ENCODE measurements around the gene B3GNT9. TPM values are rescaled to one million over a fixed set of nuclear protein-coding genes. Genes with fewer than 3 reads are reported as not detected.

The B3GNT9 gene
- total RNA-seq, 1 experiment from 2014 or later = 11.5 TPM

DNA sequence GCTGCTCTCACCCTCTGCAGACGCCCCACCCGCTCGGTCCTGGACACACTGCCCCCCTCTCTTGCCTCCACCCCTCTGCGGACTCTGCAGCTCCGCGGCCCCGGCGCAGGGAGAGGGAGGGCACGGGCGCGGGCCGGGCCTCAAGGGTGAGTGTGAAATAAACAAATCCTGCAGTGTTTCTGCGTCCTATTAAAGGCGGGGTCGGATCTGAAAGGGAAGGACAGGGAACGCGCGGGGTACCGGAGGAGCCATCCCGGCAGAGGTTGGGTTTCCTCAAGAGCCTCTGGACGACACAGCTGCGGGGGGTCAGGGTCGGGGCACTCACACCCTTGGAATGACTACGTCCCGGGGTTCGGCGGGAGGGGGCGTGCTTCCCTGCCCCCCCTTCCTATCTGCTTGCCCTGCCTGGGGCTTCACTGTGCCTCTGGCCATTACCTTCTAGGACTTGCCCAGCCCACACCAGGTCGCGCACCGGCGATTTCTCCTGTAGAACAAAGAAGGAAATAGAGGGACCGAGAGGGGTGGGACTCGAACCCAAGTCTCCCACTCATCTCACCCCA is 13.3 kb upstream of the B3GNT9 start:
- Histone ChIP-seq H3K9me3 (ENCODE audit: control insufficient read depth, insufficient read depth, low read depth, low read length) (no peaks in the 10 kb centered on the region), H3K4me1 (ENCODE audit: control insufficient read depth, insufficient read depth, low read length) (no peaks in the 10 kb centered on the region; the same call in 1 of the 2 replicates), H3K4me3 (ENCODE audit: low read depth in 2 of 2, low read length in 2 of 2) (no peak overlapping the region), H3K36me3 (ENCODE audit: control insufficient read depth, insufficient read depth, low read length) (no peaks in the 10 kb centered on the region), H3K27me3 (ENCODE audit: control insufficient read depth, insufficient read depth, low read length) (no peaks in the 10 kb centered on the region), H3K27ac (ENCODE audit: low read length) (no peak overlapping the region)
- DNase-seq (ENCODE audit: low read depth, low spot score) (no peak), ATAC-seq (no peak)
- intact Hi-C loops (cut with micrococcal nuclease; ENCODE audit: unreplicated experiment) (no loop called here), in situ Hi-C loops (cut with HindIII; ENCODE audit: low pct_unique_long_range_greater_than_20kb, low sequenced_read_pairs) (no loop called here)
- TF ChIP-seq, protein P1, sequence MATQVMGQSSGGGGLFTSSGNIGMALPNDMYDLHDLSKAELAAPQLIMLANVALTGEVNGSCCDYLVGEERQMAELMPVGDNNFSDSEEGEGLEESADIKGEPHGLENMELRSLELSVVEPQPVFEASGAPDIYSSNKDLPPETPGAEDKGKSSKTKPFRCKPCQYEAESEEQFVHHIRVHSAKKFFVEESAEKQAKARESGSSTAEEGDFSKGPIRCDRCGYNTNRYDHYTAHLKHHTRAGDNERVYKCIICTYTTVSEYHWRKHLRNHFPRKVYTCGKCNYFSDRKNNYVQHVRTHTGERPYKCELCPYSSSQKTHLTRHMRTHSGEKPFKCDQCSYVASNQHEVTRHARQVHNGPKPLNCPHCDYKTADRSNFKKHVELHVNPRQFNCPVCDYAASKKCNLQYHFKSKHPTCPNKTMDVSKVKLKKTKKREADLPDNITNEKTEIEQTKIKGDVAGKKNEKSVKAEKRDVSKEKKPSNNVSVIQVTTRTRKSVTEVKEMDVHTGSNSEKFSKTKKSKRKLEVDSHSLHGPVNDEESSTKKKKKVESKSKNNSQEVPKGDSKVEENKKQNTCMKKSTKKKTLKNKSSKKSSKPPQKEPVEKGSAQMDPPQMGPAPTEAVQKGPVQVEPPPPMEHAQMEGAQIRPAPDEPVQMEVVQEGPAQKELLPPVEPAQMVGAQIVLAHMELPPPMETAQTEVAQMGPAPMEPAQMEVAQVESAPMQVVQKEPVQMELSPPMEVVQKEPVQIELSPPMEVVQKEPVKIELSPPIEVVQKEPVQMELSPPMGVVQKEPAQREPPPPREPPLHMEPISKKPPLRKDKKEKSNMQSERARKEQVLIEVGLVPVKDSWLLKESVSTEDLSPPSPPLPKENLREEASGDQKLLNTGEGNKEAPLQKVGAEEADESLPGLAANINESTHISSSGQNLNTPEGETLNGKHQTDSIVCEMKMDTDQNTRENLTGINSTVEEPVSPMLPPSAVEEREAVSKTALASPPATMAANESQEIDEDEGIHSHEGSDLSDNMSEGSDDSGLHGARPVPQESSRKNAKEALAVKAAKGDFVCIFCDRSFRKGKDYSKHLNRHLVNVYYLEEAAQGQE (IDR thresholded peaks at IDR 0.05; ENCODE audit: insufficient read depth in 1 of 2, low read depth in 2 of 2, low read length in 1 of 2) = no peak
- no peak for TF ChIP-seq SIN3A (IDR thresholded peaks at IDR 0.05; ENCODE audit: borderline replicate concordance, insufficient read depth, low read depth, low read length)
- TF ChIP-seq, protein P2, sequence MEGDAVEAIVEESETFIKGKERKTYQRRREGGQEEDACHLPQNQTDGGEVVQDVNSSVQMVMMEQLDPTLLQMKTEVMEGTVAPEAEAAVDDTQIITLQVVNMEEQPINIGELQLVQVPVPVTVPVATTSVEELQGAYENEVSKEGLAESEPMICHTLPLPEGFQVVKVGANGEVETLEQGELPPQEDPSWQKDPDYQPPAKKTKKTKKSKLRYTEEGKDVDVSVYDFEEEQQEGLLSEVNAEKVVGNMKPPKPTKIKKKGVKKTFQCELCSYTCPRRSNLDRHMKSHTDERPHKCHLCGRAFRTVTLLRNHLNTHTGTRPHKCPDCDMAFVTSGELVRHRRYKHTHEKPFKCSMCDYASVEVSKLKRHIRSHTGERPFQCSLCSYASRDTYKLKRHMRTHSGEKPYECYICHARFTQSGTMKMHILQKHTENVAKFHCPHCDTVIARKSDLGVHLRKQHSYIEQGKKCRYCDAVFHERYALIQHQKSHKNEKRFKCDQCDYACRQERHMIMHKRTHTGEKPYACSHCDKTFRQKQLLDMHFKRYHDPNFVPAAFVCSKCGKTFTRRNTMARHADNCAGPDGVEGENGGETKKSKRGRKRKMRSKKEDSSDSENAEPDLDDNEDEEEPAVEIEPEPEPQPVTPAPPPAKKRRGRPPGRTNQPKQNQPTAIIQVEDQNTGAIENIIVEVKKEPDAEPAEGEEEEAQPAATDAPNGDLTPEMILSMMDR (IDR thresholded peaks at IDR 0.05) = no peak
- ChIA-PET CTCF (no interaction called here), POLR2A (no interaction called here)
- no TSS peak for BruUV-seq (replicated peaks)

DNA sequence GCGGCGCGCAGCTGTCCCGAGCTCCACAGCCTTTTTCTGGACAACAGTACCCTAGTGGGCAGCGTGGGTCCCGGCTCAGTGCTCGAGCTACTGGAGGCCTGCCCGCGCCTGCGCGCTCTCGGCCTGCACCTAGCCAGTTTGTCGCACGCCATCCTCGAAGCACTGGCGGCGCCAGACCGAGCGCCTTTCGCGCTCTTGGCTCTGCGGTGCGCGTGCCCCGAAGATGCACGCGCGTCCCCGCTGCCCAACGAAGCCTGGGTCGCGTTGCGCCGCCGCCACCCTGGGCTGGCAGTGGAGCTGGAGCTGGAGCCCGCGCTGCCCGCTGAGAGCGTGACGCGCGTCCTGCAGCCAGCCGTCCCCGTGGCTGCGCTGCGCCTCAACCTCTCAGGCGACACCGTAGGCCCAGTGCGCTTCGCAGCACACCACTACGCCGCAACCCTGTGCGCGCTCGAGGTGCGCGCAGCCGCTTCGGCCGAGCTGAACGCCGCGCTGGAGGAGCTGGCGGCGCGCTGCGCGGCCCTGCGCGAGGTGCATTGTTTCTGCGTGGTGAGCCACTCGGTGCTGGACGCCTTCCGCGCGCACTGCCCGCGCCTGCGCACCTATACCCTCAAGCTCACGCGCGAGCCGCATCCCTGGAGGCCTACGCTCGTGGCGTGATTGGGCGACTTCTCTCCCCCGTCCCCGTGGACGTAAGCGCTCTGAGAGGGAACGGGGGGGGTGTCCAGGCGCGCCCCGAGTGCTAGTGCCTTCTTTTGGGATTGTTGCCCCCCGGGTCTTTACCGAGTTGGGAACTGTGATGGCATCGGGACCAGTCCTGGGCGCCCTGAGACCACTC is 12.6 kb upstream of the B3GNT9 start:
- Histone ChIP-seq H3K4me1 (ENCODE audit: control insufficient read depth, insufficient read depth, low read length) (no peaks in the 10 kb centered on the region), H3K27ac (ENCODE audit: low read length) (no peak overlapping the region), H3K9me3 (ENCODE audit: control insufficient read depth, insufficient read depth, low read depth, low read length) (no peaks in the 10 kb centered on the region), H3K36me3 (ENCODE audit: control insufficient read depth, insufficient read depth, low read length) (no peaks in the 10 kb centered on the region), H3K27me3 (ENCODE audit: control insufficient read depth, insufficient read depth, low read length) (no peaks in the 10 kb centered on the region), H3K4me3 (ENCODE audit: low read depth in 2 of 2, low read length in 2 of 2) (no peak overlapping the region)
- ChIA-PET CTCF (no interaction called here), POLR2A (no interaction called here)
- BruUV-seq (replicated peaks) = no TSS peak
- intact Hi-C loops (cut with micrococcal nuclease; ENCODE audit: unreplicated experiment) (no loop called here), in situ Hi-C loops (cut with HindIII; ENCODE audit: low pct_unique_long_range_greater_than_20kb, low sequenced_read_pairs) (no loop called here)
- TF ChIP-seq TCF7L2 (IDR thresholded peaks at IDR 0.05; ENCODE audit: low read depth, low read length) = no peak
- TF ChIP-seq SIN3A (IDR thresholded peaks at IDR 0.05; ENCODE audit: borderline replicate concordance, insufficient read depth, low read depth, low read length) = no peak
- TF ChIP-seq, protein P2 (IDR thresholded peaks at IDR 0.05) = no peak
- TF ChIP-seq POLR2AphosphoS5 (IDR thresholded peaks at IDR 0.05; ENCODE audit: low read depth, low read length) = no peak
- TF ChIP-seq, protein P1 (IDR thresholded peaks at IDR 0.05; ENCODE audit: insufficient read depth in 1 of 2, low read depth in 2 of 2, low read length in 1 of 2) = no peak
- no peak for ATAC-seq
- no peak for DNase-seq (ENCODE audit: low read depth, low spot score)

Data from Panc1 (cell line).